Tongue (tissue), 2 donors: ENCODE measurements around the gene PIK3R6. TPM values are rescaled to one million over a fixed set of nuclear protein-coding genes. Genes with fewer than 3 reads are reported as not detected.

Source experiments
- DNase-seq: peaks from one replicate; pipeline ENCODE4 v3.0.0-alpha.2; 2015
- total RNA-seq: library from RNA; depleted of rRNA; stranded (reverse); fragments of >200 nt; gene quantifications from one replicate; pipeline ENCODE4 v1.2.3, GENCODE V29; 2014

Gene PIK3R6
- total RNA-seq, result 1.6 TPM

GRCh38 chr17:8867361-8867981, at the start of gene PIK3R6:
Gene PIK3R6, minus strand, starts transcription at chr17:8867674. Its CDS starts 17,880 bp downstream, at chr17:8849794.
- no peak for DNase-seq

- DNase-seq, result no peak
Measured at GRCh38 chr17:8916466-8916865, 49.0 kb upstream of the PIK3R6 start.

GRCh38 chr17:8914554-8914953, 47.1 kb upstream of the PIK3R6 start:
- no peak for DNase-seq

GRCh38 chr17:8913879-8914278, 46.4 kb upstream of the PIK3R6 start:
- DNase-seq, result no peak

- DNase-seq, result no peak
Measured at GRCh38 chr17:8913091-8913490, 45.6 kb upstream of the PIK3R6 start.

- no peak for DNase-seq
Measured at GRCh38 chr17:8912084-8912981, 44.9 kb upstream of the PIK3R6 start.

GRCh38 chr17:8910969-8911604, 43.6 kb upstream of the PIK3R6 start:
- DNase-seq, result no peak

GRCh38 chr17:8909586-8910270, 42.3 kb upstream of the PIK3R6 start:
- DNase-seq, result no peak

- no peak for DNase-seq
Measured at GRCh38 chr17:8905331-8905730, 37.9 kb upstream of the PIK3R6 start.

- no peak for DNase-seq
Measured at GRCh38 chr17:8904686-8905085, 37.2 kb upstream of the PIK3R6 start.

GRCh38 chr17:8904201-8904600, 36.7 kb upstream of the PIK3R6 start:
- no peak for DNase-seq

GRCh38 chr17:8900626-8901585, 33.4 kb upstream of the PIK3R6 start:
- no peak for DNase-seq

GRCh38 chr17:8900207-8900606, 32.7 kb upstream of the PIK3R6 start:
- no peak for DNase-seq

GRCh38 chr17:8898636-8899035, 31.2 kb upstream of the PIK3R6 start:
- DNase-seq, result no peak

- no peak for DNase-seq
Measured at GRCh38 chr17:8898126-8898525, 30.7 kb upstream of the PIK3R6 start.

- DNase-seq, result no peak
Measured at GRCh38 chr17:8896641-8897635, 29.5 kb upstream of the PIK3R6 start.

GRCh38 chr17:8896087-8896486, 28.6 kb upstream of the PIK3R6 start:
- DNase-seq, result no peak

- peak; percentile 80 for DNase-seq
Measured at GRCh38 chr17:8894673-8895578, 27.5 kb upstream of the PIK3R6 start.

GRCh38 chr17:8894202-8894671, 26.8 kb upstream of the PIK3R6 start:
- DNase-seq, result peak; percentile 7
